ENCODE data around the gene IREB2. TPM values are rescaled to one million over a fixed set of nuclear protein-coding genes. Genes with fewer than 3 reads are reported as not detected.

The IREB2 gene
- 10 to 100 TPM; 52.8 to 53.7 TPM for total RNA-seq

DNA sequence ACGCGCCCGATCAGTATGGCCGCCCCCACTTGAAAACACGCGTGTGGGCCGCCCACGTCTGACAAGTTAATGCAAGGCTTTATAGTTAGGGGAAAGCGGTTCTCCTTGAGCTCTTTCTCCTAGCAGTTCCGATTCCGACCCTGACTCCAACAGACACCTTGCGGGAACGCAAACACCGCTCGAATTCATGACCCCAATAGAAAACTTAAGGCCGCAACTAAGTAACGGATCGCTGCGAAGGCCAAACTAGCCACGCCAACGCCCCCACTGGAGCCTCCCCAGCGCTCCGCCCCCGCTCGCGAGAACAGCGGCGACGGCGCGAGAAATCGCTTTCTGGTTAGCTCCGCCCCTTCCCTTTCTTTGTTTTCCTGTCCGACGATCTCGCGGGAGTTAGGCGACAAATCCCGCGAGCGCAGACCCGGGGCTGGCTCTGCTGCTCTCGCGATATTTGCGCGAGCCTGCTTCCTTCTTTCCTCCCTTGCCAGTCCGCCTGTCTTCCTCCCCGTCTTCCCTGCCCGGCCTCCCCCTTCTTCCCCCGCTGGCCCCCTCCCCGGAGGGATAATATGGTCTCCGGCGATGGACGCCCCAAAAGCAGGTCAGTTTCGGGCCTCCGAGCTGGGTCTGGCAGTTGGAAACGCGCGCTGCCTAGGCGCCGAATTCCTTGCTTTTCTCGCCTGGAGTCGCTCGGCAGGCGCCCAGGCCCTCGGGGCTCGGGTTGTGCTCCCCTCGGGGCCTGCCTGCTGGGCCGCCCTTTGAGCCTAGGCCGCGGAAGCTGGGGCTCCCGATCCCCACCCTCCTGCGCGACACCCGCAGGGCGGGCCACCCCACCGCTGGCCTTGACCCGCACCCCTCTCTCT, at the start of gene IREB2:
Gene IREB2 (plus strand): TSS at position 455 of the 857 bp plus-strand sequence. CDS start 122 bp downstream, at position 577.
- Mint-ChIP-seq H3K9me3 (no peaks in the 10 kb centered on the region), H3K36me3 (peaks cover 17% of the 10 kb centered on the region), H3K27me3 (no peaks in the 10 kb centered on the region), H3K27ac (peak within 1 kb of the TSS; percentile 97), H3K4me1 (ENCODE audit: low read depth) (peaks cover 36% of the 10 kb centered on the region), H3K4me3 (peak within 1 kb of the TSS; percentile 97)
- intact Hi-C loops (cut with micrococcal nuclease): loop anchor here (1.0 to 5.0 kb wide), 6 partner anchors 69 to 434 kb away; partner anchors contain the start of genes HYKK, MORF4L1, PSMA4 and SKIC8
- ChIA-PET CTCF (interaction anchor here (0.8 to 2.9 kb wide), 11 partner anchors 11 to 330 kb away, joined by 3 to 14 read pairs (median 4); partner anchors contain the start of genes DNAJA4, PSMA4 and SKIC8), POLR2A (interaction anchor here (0.6 to 3.3 kb wide), 16 partner anchors 9 to 323 kb away, joined by 3 to 30 read pairs (median 4); partner anchors contain the start of genes DNAJA4, HYKK, PSMA4 and SKIC8)
- DNase-seq: peak; percentile 99

DNA sequence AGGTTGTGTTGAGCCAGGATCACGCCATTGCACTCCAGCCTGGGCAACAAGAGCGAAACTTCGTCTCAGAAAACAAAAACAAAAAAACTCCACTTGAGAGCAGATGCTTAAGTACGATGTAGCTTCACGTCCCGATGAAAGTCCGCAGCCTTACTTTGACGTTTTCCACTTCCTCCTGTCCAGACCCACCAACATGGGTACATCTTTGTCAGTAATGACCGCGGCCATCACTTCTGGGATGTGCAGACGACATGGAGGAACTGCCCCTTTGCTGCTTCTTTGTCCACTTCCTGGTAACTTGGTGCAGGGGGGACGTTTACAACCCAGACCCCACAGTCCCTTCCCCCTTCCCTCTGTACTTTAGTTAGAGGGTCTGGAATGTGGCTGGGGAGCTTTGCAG, 49.2 kb upstream of the IREB2 start:
- no peak overlapping the region for H3K27ac Mint-ChIP-seq
- no peak for DNase-seq
- peaks cover 23% of the 10 kb centered on the region for H3K27me3 Mint-ChIP-seq
- intact Hi-C loops (cut with micrococcal nuclease): no loop called here
- H3K4me1 Mint-ChIP-seq (ENCODE audit: low read depth): no peaks in the 10 kb centered on the region
- H3K36me3 Mint-ChIP-seq: no peaks in the 10 kb centered on the region
- CTCF ChIA-PET: interaction anchor here (0.7 kb wide), 1 partner anchor 310 kb away, joined by 3 read pairs; no protein-coding TSS in a partner anchor
- H3K4me3 Mint-ChIP-seq: no peak overlapping the region
- no peaks in the 10 kb centered on the region for H3K9me3 Mint-ChIP-seq
- POLR2A ChIA-PET: no interaction called here

GRCh38 chr15:78389322-78389721, 48.7 kb upstream of the IREB2 start:
- Mint-ChIP-seq H3K27ac (no peak overlapping the region), H3K36me3 (no peaks in the 10 kb centered on the region), H3K4me1 (ENCODE audit: low read depth) (no peaks in the 10 kb centered on the region), H3K9me3 (no peaks in the 10 kb centered on the region), H3K27me3 (peaks cover 20% of the 10 kb centered on the region), H3K4me3 (no peak overlapping the region)
- CTCF ChIA-PET: no interaction called here
- intact Hi-C loops (cut with micrococcal nuclease): no loop called here
- POLR2A ChIA-PET: no interaction called here
- DNase-seq: no peak

- ChIA-PET CTCF (no interaction called here), POLR2A (no interaction called here)
- Mint-ChIP-seq H3K36me3 (no peaks in the 10 kb centered on the region), H3K4me1 (ENCODE audit: low read depth) (no peaks in the 10 kb centered on the region), H3K27me3 (peaks cover 18% of the 10 kb centered on the region), H3K4me3 (no peak overlapping the region), H3K27ac (no peak overlapping the region), H3K9me3 (no peaks in the 10 kb centered on the region)
- no peak for DNase-seq
- intact Hi-C loops (cut with micrococcal nuclease): no loop called here
Measured at GRCh38 chr15:78389738-78390137, 48.3 kb upstream of the IREB2 start.

GRCh38 chr15:78390242-78390641, 47.8 kb upstream of the IREB2 start:
- intact Hi-C loops (cut with micrococcal nuclease): no loop called here
- H3K4me1 Mint-ChIP-seq (ENCODE audit: low read depth): no peaks in the 10 kb centered on the region
- H3K27me3 Mint-ChIP-seq: peaks cover 13% of the 10 kb centered on the region
- no peak for DNase-seq
- CTCF ChIA-PET: no interaction called here
- no peak overlapping the region for H3K27ac Mint-ChIP-seq
- no peaks in the 10 kb centered on the region for H3K9me3 Mint-ChIP-seq
- H3K36me3 Mint-ChIP-seq: no peaks in the 10 kb centered on the region
- H3K4me3 Mint-ChIP-seq: no peak overlapping the region
- POLR2A ChIA-PET: no interaction called here

DNA sequence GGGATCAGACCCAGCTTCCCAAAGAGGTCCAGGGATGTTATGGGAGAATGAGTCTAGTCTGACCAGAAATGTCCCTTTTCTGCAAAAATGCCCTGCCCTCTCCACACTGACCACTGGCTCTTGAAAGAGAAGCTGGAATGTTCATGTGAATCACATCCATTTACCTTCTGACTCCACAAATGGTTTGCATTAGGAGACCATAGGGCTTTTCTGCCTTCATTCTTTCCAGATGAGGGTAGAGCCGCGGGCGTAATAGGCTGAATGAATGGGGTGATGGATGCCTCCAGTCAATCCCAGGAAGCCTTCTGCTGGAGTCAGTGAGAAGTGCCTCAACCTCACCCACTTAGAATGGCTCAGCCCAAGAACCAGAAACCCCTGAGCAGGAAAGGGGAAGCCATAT, 47.2 kb upstream of the IREB2 start:
- Mint-ChIP-seq H3K4me1 (ENCODE audit: low read depth) (no peaks in the 10 kb centered on the region), H3K4me3 (no peak overlapping the region), H3K9me3 (no peaks in the 10 kb centered on the region), H3K27ac (no peak overlapping the region), H3K27me3 (peaks cover 10% of the 10 kb centered on the region), H3K36me3 (no peaks in the 10 kb centered on the region)
- CTCF ChIA-PET: no interaction called here
- no peak for DNase-seq
- intact Hi-C loops (cut with micrococcal nuclease): no loop called here
- POLR2A ChIA-PET: no interaction called here

- H3K4me3 Mint-ChIP-seq: no peak overlapping the region
- H3K27ac Mint-ChIP-seq: no peak overlapping the region
- intact Hi-C loops (cut with micrococcal nuclease): no loop called here
- H3K4me1 Mint-ChIP-seq (ENCODE audit: low read depth): no peaks in the 10 kb centered on the region
- ChIA-PET POLR2A (no interaction called here), CTCF (no interaction called here)
- H3K9me3 Mint-ChIP-seq: no peaks in the 10 kb centered on the region
- no peaks in the 10 kb centered on the region for H3K36me3 Mint-ChIP-seq
- H3K27me3 Mint-ChIP-seq: peaks cover 3% of the 10 kb centered on the region
- DNase-seq: no peak
Measured at GRCh38 chr15:78391781-78392180, 46.2 kb upstream of the IREB2 start.

DNA sequence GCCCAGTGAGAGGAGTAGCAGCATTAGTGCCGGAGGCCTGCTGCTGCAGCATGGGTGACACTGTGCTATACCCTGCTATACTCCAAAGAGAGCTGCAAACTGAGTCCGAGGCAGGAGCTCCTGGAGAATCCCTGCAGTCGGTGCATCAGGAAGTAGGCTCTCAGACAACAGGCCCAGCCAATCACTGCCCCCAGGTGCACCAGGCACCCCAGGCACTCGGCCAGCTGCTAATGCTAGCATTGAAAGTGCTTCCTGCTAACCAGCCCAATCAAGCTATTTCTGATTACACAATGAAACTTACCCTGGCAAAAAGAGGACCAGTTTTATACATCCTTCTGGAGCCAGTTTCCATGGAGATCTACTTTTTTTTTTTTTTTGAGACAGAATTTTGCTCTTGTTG, 45.6 kb upstream of the IREB2 start:
- peaks cover 2% of the 10 kb centered on the region for H3K27me3 Mint-ChIP-seq

DNA sequence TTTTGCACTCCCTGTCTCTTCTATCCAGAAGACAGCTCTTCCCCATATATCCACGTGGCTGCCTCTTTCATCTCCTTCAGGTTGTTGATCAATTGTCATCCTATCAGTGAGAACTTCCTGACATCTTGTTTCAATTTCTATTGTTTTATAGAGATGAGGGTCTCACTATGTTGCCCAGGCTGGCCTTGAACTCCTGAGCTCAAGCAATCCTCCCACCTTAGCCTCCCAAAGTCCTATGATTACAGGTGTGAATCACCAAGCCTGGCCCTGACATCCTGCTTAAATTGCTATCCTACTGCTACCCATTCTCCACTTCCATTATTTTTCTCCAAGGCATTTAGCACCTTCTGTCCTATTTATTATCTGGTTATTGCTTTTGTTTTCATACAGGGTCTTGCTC, 44.9 kb upstream of the IREB2 start:
- ChIA-PET POLR2A (no interaction called here), CTCF (interaction anchor here (1.0 kb wide), 1 partner anchor 22 kb away, joined by 3 read pairs; no protein-coding TSS in a partner anchor)
- intact Hi-C loops (cut with micrococcal nuclease): no loop called here
- DNase-seq: no peak
- no peaks in the 10 kb centered on the region for H3K36me3 Mint-ChIP-seq
- no peak overlapping the region for H3K4me3 Mint-ChIP-seq
- H3K27me3 Mint-ChIP-seq: peaks cover 2% of the 10 kb centered on the region
- H3K27ac Mint-ChIP-seq: no peak overlapping the region
- H3K9me3 Mint-ChIP-seq: no peaks in the 10 kb centered on the region
- H3K4me1 Mint-ChIP-seq (ENCODE audit: low read depth): no peaks in the 10 kb centered on the region

More for the DNA sequence above, 45.6 kb upstream of the IREB2 start:
- intact Hi-C loops (cut with micrococcal nuclease): no loop called here
- CTCF ChIA-PET: no interaction called here
- no peaks in the 10 kb centered on the region for H3K36me3 Mint-ChIP-seq
- no peak for DNase-seq
- H3K9me3 Mint-ChIP-seq: no peaks in the 10 kb centered on the region
- POLR2A ChIA-PET: no interaction called here
- no peak overlapping the region for H3K27ac Mint-ChIP-seq
- no peaks in the 10 kb centered on the region for H3K4me1 Mint-ChIP-seq (ENCODE audit: low read depth)
- no peak overlapping the region for H3K4me3 Mint-ChIP-seq

GRCh38 chr15:78394026-78394425, 44.0 kb upstream of the IREB2 start:
- intact Hi-C loops (cut with micrococcal nuclease): no loop called here
- CTCF ChIA-PET: interaction anchor here (1.0 kb wide), 1 partner anchor 23 kb away, joined by 3 read pairs; no protein-coding TSS in a partner anchor
- Mint-ChIP-seq H3K4me3 (no peak overlapping the region), H3K9me3 (no peaks in the 10 kb centered on the region), H3K36me3 (no peaks in the 10 kb centered on the region), H3K27me3 (peaks cover under 1% of the 10 kb centered on the region), H3K4me1 (ENCODE audit: low read depth) (no peaks in the 10 kb centered on the region), H3K27ac (no peak overlapping the region)
- POLR2A ChIA-PET: no interaction called here
- DNase-seq: no peak

DNA sequence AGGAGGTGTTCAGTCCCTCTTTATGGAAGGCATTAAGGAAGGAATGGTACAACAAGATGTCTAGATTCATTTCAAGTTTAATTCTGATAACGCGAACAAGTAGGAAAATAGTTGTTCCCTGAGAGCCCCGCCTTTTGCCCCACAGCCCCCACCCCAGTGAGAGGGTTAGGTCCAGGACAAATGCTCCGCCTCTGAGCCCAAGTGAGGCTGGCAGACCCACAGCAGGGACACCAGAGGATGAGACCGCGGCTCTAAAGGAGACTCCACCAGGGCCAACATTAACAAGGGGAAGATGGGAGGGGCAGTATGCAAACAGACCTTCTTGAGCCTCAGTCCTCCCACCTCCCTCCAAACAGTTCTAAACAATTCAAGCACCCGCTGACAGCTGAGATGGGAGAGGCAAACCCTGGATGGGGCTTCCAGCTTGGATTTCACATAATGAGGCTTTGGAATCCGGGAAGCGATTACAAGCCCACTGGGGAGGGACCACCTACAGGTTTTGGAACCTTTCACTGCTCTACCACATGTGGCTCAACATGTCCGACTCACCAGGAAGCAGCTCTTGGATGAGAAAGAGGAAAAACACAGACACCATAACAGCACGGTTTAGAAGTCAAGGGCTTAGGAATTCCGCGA, 42.9 kb upstream of the IREB2 start:
- Mint-ChIP-seq H3K27me3 (no peaks in the 10 kb centered on the region), H3K27ac (no peak overlapping the region), H3K4me3 (no peak overlapping the region), H3K9me3 (no peaks in the 10 kb centered on the region), H3K4me1 (ENCODE audit: low read depth) (no peaks in the 10 kb centered on the region), H3K36me3 (no peaks in the 10 kb centered on the region)
- POLR2A ChIA-PET: no interaction called here
- DNase-seq: no peak
- intact Hi-C loops (cut with micrococcal nuclease): no loop called here
- CTCF ChIA-PET: no interaction called here

DNA sequence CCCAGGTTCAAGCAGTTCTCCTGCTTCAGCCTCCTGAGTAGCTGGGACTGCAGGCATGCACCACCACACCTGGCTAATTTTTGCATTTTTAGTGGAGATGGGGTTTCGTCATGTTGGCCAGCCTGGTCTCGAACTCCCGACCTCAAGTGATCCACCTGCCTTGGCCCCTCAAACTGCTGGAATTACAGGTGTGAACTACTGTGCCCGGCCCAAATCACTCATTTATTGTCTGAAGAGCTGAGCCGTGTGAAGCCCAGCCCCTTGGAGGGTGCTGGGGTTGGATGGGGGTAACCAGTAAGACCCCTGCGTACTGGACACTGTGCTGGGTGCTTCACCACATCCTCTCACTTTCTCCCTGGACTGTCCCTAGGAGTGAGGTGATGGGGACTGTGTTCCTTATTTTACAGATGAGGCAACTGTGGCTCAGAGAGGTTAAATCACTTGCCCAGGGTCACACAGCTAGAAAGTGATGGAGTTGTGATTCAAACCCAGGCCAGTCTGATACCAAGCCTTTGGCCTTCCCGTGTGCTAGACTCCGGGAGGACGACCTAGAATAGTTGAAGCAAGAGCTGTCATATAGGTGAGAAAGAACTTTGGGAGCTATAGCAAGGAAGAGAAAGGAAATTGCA, 41.7 kb upstream of the IREB2 start:
- H3K27ac Mint-ChIP-seq: no peak overlapping the region
- intact Hi-C loops (cut with micrococcal nuclease): no loop called here
- H3K27me3 Mint-ChIP-seq: no peaks in the 10 kb centered on the region
- POLR2A ChIA-PET: no interaction called here
- CTCF ChIA-PET: interaction anchor here (1.6 kb wide), 1 partner anchor 41 kb away, joined by 4 read pairs; the partner anchor contains the start of gene IREB2
- H3K9me3 Mint-ChIP-seq: no peaks in the 10 kb centered on the region
- H3K4me3 Mint-ChIP-seq: no peak overlapping the region
- H3K36me3 Mint-ChIP-seq: no peaks in the 10 kb centered on the region
- no peaks in the 10 kb centered on the region for H3K4me1 Mint-ChIP-seq (ENCODE audit: low read depth)
- DNase-seq: no peak

Measured in activated CD4-positive, alpha-beta memory T cell treated with anti-CD3 and anti-CD28 coated beads for 36 hours (primary cell).